GM18858 (cell line): Measurements from ENCODE around the gene MEF2B.
"Not testable (repeated sequence)": the region's sequence is repeated elsewhere in the genome, so short reads cannot be mapped to it uniquely, and the experiment has no call there.

Experiments used
- ATAC-seq: cut with Tn5 transposase; IDR thresholded peaks from one replicate; pipeline ENCODE4 v1.9.1; 2021; ENCODE audit not compliant: unreplicated experiment

Gene MEF2B

GRCh38 chr19:19157808-19158207 lies 12.3 kb downstream of the MEF2B start:
- ATAC-seq: no peak

GRCh38 chr19:19155495-19156219 lies 14.4 kb downstream of the MEF2B start:
- ATAC-seq: peak; percentile 58

- ATAC-seq: no peak
Observed at GRCh38 chr19:19154768-19155494, 15.1 kb downstream of the MEF2B start.

- no peak for ATAC-seq
Observed at GRCh38 chr19:19152668-19153384, 17.2 kb downstream of the MEF2B start.

GRCh38 chr19:19151418-19151817 lies 18.6 kb downstream of the MEF2B start:
- ATAC-seq: no peak

- ATAC-seq: no peak
Observed at GRCh38 chr19:19149435-19149834, 20.6 kb downstream of the MEF2B start.

- not testable (repeated sequence) for ATAC-seq
Observed at GRCh38 chr19:19148504-19148903, 21.6 kb downstream of the MEF2B start.

GRCh38 chr19:19147344-19147743 lies 22.7 kb downstream of the MEF2B start:
- no peak for ATAC-seq

- no peak for ATAC-seq
Observed at GRCh38 chr19:19146865-19147264, 23.2 kb downstream of the MEF2B start.

- ATAC-seq: no peak
Observed at GRCh38 chr19:19145684-19146608, 24.1 kb downstream of the MEF2B start.

GRCh38 chr19:19145281-19145680 lies 24.8 kb downstream of the MEF2B start:
- ATAC-seq: no peak

GRCh38 chr19:19142347-19142746 lies 27.7 kb downstream of the MEF2B start:
- ATAC-seq: no peak

GRCh38 chr19:19140476-19140875 lies 29.6 kb downstream of the MEF2B start:
- ATAC-seq: no peak

- ATAC-seq: no peak
Observed at GRCh38 chr19:19139876-19140229, 30.2 kb downstream of the MEF2B start.

- peak; percentile 94 for ATAC-seq
Observed at GRCh38 chr19:19138109-19138981, 31.7 kb downstream of the MEF2B start, which contains the start of gene TMEM161A. TSS of gene TMEM161A (minus strand) at chr19:19138478. CDS start at chr19:19138428, 50 bp downstream.

- ATAC-seq: no peak
Observed at GRCh38 chr19:19137556-19138108, 32.4 kb downstream of the MEF2B start.

GRCh38 chr19:19135713-19136112 lies 34.4 kb downstream of the MEF2B start:
- ATAC-seq: not testable (repeated sequence)

- no peak for ATAC-seq
Observed at GRCh38 chr19:19134687-19135158, 35.3 kb downstream of the MEF2B start.

- ATAC-seq: no peak
Observed at GRCh38 chr19:19133985-19134384, 36.1 kb downstream of the MEF2B start.
